Endothelial cell of hepatic sinusoid (primary cell): ENCODE measurements around the gene JUND.

ENCODE experiments used
- in situ Hi-C: cut with HindIII; loops from 2 replicates; pipeline ENCODE4 v1.10.0; 2017; ENCODE audit warnings: low sequenced_read_pairs

Gene JUND

DNA sequence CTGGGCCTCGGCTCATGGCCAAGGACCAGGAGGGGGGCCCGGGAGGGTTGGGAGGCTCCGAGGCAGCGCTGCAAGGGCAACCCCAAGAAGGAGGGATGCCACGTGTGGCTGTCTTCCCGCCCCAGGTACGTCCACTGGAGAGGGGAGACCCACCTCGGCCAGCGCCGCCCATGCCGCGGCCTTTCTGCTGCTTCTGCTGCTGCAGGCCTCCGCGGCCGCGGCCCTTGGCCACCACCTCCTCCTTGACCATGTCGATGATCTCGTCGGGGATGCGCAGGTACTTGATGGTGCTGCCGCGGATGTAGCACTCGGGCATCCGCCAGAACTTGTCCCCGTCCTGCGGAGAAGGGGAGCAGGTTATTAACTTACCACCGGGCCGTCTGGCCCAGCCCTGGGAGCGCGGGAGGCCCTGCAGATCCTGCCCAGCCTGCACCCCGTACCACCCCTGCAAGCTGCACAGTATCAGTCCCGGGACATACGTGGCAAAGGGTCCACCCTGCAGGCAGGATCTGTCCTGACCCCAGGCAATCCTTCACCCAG lies 28.2 kb upstream of the JUND start:
- in situ Hi-C loops: no loop called here

DNA sequence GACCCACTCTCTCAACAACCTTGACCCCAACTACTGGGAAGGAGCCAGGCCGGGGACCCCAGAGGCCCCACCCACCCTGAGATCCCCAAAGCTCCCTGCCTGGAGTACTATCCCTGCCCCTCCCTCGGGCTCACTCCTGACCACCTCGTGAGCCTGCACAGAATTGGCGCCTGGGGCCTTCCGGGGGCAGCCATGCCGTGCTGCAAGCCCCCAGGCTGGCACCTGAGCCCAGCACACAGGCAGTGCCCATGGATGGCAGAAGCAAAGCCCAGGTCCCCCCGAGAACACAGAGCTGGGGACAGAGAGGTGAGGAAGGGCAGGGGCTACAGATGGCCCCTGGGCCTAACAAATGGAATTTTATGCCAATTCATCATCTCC lies 27.5 kb upstream of the JUND start:
- in situ Hi-C loops: no loop called here

DNA sequence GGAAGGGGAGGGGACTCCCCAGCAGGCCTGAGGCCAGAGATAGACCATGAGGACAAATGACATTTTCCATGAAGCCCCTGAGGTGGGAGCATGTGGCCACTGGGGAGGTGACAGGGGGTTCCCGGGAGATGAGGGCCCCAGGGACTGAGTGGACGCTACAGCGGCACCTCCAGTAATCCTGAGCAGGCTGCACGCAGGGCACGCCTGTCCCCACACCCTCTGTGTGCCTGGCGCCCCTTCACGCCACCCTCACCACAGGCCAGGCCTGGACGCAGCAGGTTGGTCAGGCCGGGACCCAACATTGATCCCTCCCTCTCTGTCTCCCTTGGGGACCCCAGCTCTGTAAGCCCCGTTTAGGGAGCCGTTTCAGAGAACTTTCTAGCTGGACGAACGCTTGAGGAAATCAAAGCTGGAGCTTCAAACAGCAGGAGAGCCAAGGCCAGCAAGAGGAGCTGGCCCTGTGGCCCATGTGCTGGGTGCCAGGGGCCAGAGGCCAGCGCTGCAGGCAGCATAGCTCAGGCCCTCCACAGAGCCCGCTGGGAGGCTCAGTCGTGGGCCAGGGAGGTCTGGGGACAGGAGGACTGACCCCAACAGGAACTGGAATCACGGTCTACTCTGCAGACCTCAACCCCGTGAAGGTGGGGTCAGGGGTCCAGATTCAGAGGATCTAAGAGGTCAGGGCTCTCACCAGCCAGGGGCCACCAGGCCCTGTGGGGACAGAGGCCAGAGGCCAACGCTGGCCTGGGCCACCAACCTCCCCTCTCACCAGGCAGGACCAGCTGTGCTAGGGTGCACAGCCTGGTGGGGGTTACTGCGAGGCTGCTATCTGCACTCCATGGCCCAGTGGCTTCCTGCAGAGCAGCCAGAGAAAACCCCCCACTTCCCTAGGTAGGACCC lies 26.9 kb upstream of the JUND start:
- in situ Hi-C loops: no loop called here

DNA sequence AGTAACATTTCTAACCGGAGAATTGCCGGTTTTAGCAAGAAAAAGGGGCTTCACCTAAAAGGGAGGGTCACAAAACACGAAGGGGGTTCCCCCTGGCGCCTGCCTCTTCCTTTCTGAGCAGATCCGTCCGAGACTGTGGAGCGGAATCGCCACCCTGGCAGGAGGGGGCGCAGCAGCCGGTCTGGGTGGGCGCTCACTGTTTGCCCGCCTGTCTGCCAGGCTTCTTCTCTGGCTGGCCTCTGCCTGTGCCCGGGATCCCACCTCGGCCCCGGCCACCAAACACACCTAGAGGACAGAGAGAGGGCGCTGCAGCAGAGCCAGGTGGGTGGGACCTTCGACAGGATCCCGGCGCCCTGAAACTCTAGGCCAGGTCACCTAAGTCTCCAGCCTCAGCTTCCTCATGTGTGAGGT lies 25.9 kb upstream of the JUND start:
- in situ Hi-C loops: no loop called here

DNA sequence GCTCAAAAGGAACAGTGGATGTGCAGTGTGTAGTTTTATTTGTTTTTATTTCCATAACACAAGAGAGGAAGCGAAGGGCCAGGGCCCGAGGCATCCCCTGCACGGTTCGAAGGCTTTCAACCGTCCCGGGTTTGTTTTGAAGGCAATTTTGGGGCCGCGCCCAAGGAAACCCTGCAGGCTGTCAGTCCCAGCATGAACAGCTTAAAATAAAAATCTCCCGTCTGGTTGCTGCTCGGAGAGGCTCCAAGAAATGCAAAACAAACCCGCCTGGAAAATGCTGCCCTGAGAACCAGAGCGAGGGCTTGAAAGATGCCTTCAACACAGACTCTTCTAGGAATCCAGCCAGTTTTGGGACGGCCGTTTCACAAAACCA lies 25.5 kb upstream of the JUND start:
- in situ Hi-C loops: no loop called here

DNA sequence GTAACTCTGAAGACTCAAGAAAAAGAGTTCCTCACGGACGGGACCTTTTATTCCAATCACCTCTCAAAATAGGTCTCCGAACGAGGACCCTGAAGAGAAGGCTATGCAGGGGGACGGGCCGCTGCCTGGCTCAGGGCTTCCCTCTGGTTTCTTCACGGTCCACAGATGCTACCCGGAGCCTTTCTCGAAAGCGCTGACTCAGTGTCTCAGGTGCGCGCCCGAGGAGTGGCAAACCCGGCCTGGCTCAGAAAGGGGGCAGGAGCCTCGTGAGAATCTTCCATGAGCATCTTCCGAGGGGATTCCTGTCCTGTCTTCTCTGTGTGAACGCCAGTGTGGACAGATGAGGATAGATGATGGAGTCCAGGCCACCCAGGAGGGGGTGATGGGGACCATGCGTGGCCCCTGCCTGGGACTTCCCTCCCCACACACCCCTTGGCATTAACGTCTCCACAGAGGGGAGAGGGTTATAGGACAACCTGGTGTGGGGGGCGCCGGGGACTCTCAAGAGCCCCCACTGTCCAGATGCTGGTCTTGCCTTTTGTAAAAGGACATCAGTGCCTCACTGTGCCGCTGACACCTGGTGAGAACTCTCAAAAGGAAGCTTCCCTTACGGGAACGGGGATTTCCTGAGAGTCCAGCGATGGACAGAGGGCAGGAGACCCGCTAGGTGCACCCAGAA lies 24.9 kb upstream of the JUND start:
- in situ Hi-C loops: no loop called here

DNA sequence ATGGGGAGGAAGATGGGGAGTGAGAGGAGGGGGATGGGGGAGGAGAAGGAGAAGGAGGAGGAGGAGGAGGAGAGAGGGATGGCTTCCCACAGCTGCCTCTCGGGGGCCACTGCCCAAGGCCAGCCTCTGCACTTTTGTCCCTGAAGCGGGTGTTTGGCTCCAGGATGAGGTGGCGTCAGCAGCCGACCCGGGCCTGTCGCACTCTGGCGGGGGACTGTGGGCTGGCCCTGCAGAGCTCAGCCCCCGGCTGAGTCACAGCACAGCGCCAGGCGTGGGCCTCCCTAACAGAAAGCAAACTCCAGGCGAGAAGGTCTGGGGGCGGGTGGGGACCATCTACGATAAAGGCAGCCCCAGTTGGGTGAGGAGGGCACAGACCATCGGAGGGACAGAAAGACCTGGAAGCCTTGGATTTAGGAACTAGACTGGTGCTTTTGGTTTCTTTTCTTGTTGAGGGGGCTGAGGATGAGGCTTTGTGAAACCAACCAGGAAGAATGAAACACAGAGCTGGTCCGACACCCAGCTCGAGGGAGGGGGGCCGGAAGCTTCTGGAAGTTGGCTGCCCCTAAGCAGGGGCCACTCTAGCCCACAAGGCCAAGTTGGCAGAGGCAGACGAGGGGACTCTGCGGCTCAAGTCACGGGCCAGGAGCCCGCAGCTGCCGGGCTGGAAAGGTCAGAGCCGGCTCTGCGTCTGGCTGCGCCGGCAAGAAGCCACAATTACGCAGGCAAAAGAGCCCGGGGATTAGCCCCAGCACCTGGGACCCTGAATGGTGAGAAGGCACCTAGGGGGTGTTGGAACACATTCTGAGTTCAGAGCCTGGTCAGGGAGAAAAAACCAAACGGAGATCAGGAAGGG lies 23.3 kb upstream of the JUND start:
- in situ Hi-C loops: no loop called here

DNA sequence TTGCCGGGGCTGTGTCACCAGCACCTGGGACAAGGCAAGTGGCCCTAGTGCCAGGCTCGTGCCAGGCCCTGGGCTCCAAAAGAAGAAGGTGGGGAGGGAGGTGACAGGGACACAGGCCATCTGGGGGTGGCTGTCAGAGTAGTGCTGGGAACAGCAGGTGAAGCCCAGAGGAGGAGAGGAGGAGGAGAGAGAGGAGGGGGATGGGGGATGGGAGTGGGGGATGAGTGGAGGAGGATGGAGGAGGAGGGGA lies 22.7 kb upstream of the JUND start:
- in situ Hi-C loops: no loop called here

DNA sequence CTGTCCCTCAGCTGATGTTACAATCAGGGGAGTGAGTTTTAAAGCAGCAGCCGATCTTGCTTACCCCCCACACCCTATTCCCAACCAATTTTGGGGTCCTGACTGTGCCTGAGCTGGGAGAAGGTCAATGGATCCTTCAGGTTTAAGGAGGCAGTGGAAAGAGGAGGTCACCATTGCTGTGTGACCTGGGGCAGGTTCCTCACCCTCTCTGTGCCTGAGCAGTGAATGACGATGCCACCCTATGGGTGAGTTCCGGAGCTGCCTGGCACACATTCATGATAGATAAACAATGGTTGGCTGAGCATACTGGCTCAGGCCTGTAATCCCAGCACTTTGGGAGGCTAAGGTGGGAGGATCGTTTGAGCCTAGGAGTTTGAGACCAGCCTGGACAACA lies 20.3 kb upstream of the JUND start:
- in situ Hi-C loops: no loop called here

DNA sequence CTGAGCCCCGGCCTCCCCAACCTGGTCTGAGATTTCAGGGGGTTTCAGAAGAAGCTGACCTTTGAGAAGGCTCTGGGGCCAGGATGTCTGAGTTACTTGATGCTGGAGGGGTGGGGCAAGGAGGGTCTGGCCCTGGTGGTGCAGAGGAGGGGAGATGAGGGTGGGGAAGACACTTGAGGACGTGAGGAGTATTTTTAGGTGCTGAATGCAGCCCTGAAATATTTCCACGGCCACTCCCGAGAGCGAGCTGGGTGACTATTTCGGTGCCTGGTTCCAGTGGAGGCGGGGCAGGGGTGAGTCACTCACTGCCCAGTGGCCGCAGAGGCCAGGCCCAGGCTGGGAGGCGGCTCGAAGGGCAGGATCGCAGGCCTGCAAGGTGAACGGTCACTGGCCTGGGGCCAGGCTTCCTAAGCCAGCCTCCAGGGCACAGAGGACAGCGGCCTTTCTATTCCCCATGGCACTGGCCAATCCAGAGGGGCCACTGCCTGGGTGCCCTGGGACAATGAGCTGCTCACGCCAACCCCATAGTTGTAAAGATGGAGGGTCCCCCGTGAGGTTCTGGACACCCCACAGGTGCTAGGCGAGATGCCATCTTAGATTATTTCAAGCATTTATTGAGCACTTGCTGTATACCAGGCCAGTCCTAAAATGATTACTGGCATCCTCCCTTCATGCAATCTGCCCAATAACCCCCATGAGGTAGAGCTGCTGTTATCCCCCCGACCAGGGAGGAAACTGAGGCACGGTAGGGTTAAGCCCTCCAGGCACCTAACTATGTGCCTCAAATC lies 19.7 kb upstream of the JUND start:
- in situ Hi-C loops: no loop called here

DNA sequence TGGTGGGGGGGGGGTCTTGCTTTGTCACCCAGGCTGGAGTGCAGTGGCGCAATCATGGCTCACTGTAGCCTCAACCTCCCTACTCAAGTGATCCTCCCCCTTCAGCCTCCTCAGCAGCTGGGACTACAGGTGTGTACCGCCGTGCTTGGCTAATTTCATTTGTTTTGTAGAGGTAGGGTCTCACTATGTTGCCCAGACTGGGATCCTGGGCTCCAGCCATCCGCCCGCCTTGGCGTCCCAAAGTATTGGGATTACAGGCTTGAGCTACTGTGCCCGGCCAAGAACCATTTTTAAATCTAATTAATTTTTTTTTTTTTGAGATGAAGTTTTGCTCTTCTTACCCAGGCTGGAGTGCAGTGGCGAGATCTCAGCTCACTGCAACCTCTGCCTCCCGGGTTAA lies 18.2 kb upstream of the JUND start:
- in situ Hi-C loops: no loop called here

DNA sequence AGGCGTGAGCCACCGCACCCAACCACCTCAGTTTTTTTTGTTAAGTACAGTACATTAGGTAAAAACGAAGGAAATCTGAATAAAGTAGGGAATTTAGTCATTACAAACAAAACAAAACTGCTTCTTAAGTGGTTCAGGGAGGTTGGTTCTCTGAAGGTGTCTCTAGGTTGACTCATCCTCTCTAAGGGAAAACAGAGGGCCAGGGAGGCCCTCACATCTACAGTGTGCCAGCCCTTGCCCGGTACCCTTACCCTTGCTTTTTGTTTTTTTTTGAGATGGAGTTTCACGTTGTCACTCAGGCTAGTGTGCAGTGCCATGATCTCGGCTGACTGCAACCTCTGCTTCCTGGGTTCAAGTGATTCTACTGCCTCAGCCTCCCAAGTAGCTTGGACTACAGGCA lies 17.2 kb upstream of the JUND start:
- in situ Hi-C loops: no loop called here

DNA sequence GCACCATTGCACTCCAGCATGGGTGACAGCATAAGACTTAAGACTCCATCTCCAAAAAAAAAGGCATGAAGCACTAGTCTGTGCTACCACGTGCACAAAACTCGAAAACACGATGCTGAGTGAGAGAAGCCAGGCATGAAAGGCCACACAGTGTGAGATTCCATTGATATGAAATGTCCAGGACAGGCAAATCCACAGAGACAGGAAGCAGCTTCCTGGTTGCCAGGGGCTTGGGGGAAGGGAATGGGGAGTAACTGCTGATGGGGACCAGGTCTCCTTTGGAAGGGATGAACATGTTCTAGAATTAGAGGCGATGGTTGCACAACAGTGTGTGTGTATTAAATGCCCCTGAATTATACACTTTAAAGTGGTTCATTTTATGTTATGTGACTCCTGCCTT lies 15.9 kb upstream of the JUND start:
- in situ Hi-C loops: no loop called here

DNA sequence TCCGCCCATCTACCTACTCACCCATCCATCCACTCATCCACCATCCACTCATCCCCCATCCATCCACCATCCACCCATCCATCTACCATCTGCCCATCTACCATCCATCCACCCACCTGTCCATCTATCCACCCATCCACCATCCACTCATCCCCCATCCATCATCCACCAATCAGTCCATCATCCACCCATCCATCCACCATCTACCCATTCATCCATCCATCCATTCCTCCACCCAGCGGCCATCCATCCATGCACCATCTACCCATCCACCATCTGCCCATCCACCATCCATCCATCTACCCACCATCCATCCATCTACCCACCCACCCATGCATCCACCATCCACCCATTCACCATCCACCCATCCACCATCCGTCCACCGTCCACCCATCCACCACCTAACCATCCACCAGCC lies 13.6 kb upstream of the JUND start:
- in situ Hi-C loops: no loop called here

DNA sequence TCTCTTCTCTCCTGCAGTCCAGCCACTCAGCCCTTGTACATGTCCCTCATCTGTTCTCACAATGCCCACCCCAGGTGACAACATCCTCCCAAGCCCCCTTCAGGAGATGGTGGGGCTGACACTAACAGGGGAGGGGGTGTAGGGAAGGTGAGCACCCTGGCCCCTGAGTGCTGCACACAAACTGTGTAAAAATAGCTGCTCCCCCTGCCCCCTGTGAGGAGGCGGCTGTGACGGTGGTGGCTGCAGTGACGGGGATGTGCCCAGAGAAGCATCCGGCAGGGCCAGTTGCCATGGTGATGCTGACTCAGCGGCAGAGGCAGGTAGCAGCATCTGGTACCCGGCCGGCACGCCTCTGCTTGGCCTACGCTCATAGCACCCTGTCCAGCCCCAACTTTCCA lies 13.0 kb upstream of the JUND start:
- in situ Hi-C loops: no loop called here

DNA sequence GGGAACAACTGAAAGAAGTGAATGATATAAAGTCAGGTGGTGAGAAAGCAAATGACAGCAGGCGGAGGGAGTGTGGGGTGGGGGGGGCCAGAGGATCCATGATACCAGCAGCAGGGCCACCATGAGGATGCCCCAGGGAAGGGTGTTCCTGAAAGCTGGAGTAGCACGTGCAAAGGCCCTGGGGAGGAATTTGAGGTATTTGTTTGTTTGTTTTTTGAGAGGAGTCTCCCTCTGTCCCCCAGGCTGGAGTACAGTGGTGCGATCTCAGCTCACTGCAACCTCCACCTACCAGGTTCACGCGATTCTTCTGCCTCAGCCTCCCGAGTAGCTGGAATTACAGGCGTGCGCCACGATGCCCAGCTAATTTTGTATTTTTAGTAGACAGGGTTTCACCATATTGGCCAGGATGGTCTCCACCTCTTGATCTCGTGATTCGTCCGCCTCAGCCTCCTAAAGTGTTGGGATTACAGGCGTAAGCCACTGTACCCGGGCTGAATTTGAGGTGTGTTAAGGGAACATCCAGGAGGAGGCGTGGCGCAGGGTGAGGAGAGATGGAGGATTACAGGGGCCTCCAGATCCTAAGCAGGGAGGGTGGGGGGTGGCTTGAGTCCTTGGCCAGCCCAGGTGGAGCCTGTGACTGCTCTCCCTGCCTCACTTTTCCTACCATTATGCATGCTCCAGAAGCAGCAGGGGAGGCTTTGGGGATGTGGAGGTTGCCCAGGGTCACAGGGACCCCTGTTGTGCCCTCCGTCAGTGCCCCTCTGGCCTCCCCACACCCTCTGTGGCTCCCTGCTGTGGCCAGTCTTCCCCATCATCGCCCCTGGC lies 12.4 kb upstream of the JUND start:
- in situ Hi-C loops: no loop called here

DNA sequence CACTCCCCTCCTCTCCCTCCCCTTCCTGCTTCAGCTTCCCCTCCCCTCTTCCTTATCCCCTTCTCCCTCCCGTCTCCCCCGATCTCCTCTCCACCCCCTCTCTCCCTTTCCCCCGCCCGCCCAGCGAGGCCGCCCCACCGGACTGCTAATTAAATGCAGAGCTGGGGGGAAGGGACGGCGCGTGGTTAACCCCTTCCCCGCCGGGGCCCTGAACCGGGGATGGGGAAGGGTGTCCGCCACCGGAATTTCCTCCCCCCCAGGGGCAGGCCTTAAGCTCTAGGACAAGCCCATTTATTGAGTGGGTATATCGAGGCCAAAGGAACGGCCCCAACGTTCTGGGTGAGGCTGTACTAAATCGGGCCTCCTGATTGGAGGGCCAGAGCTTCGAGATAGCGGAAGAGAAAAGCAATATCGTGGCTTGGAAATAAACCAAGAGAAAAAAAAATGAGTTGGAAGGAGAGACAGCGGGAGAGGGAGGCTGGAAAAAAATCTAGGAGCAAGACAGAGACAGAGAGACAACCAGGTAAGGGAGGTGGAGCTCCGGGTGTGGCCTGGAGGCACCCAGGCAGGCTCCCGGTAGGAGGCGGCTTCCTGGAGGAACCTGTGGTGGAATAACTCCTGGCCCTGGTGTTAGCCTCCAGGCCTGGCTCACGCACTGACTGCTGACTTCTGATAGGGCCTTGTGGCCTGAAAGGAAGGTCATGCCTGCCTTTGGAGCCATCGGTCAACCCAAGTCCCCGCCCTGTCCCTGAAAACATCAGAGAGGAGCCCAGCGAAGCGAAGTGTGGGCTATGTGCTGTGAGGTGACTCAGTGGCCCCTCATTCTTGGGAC lies 11.6 kb upstream of the JUND start:
- in situ Hi-C loops: no loop called here

DNA sequence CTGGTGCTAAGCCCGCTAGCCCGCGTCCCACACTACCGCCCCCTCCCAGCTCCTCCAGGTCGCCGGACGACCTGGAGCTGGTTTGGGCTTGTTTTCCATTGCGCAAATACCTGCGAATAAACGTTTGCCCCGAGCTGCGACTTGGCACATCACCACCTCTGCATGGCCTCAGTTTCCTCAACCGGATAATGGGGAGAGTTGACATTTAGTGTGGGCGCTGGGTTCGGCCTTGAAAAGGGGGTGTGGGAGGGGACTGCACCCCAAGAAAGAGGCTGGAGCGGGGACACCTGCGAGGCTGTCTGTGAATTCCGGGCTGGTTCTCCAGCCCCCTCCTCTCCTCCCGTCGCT lies 11.0 kb upstream of the JUND start:
- in situ Hi-C loops: no loop called here
